Measurements from ENCODE around the gene ADAM22.
"Not testable (repeated sequence)": the region's sequence is repeated elsewhere in the genome, so short reads cannot be mapped to it uniquely, and the experiment has no call there.

ADAM22 gene

GRCh38 chr7:88111140-88111743 is 177.2 kb downstream of the ADAM22 start:
- DNase-seq = peak; percentile 86

- DNase-seq = no peak
These were observed 178.0 kb downstream of the ADAM22 start for GRCh38 chr7:88111954-88112471.

GRCh38 chr7:88115258-88115796 is 181.3 kb downstream of the ADAM22 start:
- DNase-seq = no peak

- DNase-seq = no peak
These were observed 181.8 kb downstream of the ADAM22 start for GRCh38 chr7:88115816-88116215.

- DNase-seq = no peak
These were observed 182.3 kb downstream of the ADAM22 start for GRCh38 chr7:88116235-88116795.

- no peak for DNase-seq
These were observed 183.3 kb downstream of the ADAM22 start for GRCh38 chr7:88117325-88117724.

- DNase-seq = no peak
These were observed 187.3 kb downstream of the ADAM22 start for GRCh38 chr7:88121335-88121734.

- DNase-seq = no peak
These were observed 193.7 kb downstream of the ADAM22 start for GRCh38 chr7:88127637-88128290.

- no peak for DNase-seq
These were observed 198.7 kb downstream of the ADAM22 start for GRCh38 chr7:88132725-88133124.

GRCh38 chr7:88140947-88141346 is 206.9 kb downstream of the ADAM22 start:
- no peak for DNase-seq

GRCh38 chr7:88141479-88141878 is 207.4 kb downstream of the ADAM22 start:
- DNase-seq = no peak

GRCh38 chr7:88141953-88142352 is 207.9 kb downstream of the ADAM22 start:
- DNase-seq = no peak

- no peak for DNase-seq
These were observed 212.6 kb downstream of the ADAM22 start for GRCh38 chr7:88146616-88147015.

GRCh38 chr7:88147341-88147740 is 213.3 kb downstream of the ADAM22 start:
- no peak for DNase-seq

GRCh38 chr7:88147949-88148348 is 213.9 kb downstream of the ADAM22 start:
- DNase-seq = no peak

GRCh38 chr7:88150033-88150432 is 216.0 kb downstream of the ADAM22 start:
- DNase-seq = no peak

- DNase-seq = no peak
These were observed 217.2 kb downstream of the ADAM22 start for GRCh38 chr7:88151119-88151790.

- DNase-seq = no peak
These were observed 219.3 kb downstream of the ADAM22 start for GRCh38 chr7:88153378-88153777.

GRCh38 chr7:88155756-88156155 is 221.7 kb downstream of the ADAM22 start:
- DNase-seq = no peak

GRCh38 chr7:88156356-88156755 is 222.3 kb downstream of the ADAM22 start:
- DNase-seq = no peak

- not testable (repeated sequence) for DNase-seq
These were observed 225.7 kb downstream of the ADAM22 start for GRCh38 chr7:88159741-88160140.

GRCh38 chr7:88165697-88166096 is 231.6 kb downstream of the ADAM22 start:
- DNase-seq = no peak

- no peak for DNase-seq
These were observed 233.2 kb downstream of the ADAM22 start for GRCh38 chr7:88167223-88167622.

All from NCI-H1694 treated with DMSO at 0.1 percent for 48 hours (cell line).